ENCODE measurements around the gene SEZ6.

- TF ChIP-seq, protein P1, sequence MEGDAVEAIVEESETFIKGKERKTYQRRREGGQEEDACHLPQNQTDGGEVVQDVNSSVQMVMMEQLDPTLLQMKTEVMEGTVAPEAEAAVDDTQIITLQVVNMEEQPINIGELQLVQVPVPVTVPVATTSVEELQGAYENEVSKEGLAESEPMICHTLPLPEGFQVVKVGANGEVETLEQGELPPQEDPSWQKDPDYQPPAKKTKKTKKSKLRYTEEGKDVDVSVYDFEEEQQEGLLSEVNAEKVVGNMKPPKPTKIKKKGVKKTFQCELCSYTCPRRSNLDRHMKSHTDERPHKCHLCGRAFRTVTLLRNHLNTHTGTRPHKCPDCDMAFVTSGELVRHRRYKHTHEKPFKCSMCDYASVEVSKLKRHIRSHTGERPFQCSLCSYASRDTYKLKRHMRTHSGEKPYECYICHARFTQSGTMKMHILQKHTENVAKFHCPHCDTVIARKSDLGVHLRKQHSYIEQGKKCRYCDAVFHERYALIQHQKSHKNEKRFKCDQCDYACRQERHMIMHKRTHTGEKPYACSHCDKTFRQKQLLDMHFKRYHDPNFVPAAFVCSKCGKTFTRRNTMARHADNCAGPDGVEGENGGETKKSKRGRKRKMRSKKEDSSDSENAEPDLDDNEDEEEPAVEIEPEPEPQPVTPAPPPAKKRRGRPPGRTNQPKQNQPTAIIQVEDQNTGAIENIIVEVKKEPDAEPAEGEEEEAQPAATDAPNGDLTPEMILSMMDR (IDR thresholded peaks at IDR 0.05; ENCODE audit: low read depth, low read length) = no peak
- TF ChIP-seq EZH2phosphoT487 (IDR thresholded peaks at IDR 0.05; ENCODE audit: low read depth) = no peak
These were observed 1.6 kb upstream of the SEZ6 start for GRCh38 chr17:29007456-29007855.

Measured in OCI-LY3 (cell line).